GM18951 (cell line): ENCODE results near the gene CYP26A1.

Source experiments
- POLR2A ChIP-seq: IDR thresholded peaks from 4 replicates; pipeline ENCODE4 v1.6.1; 2011; ENCODE audit warnings: mild to moderate bottlenecking; ENCODE audit not compliant: insufficient read length, insufficient read depth; ENCODE audit errors: extremely low read depth
- in situ Hi-C: fragments of 300-500 bp; cut with MboI; formaldehyde crosslinking; loops from one replicate; pipeline ENCODE4 v1.12.0; 2022; ENCODE audit warnings: low sequenced_read_pairs, mixed read lengths, inconsistent platforms; ENCODE audit not compliant: unreplicated experiment

CYP26A1 gene

GRCh38 chr10:93059975-93060886 is 13.5 kb upstream of the CYP26A1 start, which contains the start of gene CYP26C1:
CYP26C1 (plus strand) TSS chr10:93060798; CDS start chr10:93061264, 466 bp downstream.
- in situ Hi-C loops: no loop called here
- no peak for TF ChIP-seq POLR2A

GRCh38 chr10:93060887-93061593 is 12.7 kb upstream of the CYP26A1 start:
- TF ChIP-seq POLR2A: no peak

GRCh38 chr10:93061594-93062513 is 11.8 kb upstream of the CYP26A1 start:
- TF ChIP-seq POLR2A: no peak
- in situ Hi-C loops: no loop called here

More at GRCh38 chr10:93060887-93061593, 12.7 kb upstream of the CYP26A1 start:
- in situ Hi-C loops: no loop called here

DNA sequence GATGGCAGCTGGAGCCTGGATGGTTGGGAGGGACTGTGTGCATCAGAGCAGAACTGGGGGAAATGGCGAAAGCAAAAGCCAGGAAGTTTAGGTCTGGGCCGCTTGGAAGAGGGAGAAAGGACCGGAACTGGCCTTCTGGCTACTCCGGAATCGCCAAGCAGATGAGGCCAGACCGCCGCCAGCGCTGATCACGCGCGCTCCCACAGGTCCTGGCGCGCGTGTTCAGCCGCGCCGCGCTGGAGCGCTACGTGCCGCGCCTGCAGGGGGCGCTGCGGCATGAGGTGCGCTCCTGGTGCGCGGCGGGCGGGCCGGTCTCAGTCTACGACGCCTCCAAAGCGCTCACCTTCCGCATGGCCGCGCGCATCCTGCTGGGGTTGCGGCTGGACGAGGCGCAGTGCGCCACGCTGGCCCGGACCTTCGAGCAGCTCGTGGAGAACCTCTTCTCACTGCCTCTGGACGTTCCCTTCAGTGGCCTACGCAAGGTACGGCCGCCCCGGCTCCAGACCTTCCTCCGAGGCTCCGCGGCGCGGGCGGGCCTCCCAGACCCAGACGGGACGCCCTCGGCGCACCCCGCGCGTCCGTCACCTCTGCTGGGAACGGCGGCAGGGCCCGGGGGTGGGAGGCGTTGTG is 11.1 kb upstream of the CYP26A1 start:
- TF ChIP-seq POLR2A: no peak
- in situ Hi-C loops: no loop called here

DNA sequence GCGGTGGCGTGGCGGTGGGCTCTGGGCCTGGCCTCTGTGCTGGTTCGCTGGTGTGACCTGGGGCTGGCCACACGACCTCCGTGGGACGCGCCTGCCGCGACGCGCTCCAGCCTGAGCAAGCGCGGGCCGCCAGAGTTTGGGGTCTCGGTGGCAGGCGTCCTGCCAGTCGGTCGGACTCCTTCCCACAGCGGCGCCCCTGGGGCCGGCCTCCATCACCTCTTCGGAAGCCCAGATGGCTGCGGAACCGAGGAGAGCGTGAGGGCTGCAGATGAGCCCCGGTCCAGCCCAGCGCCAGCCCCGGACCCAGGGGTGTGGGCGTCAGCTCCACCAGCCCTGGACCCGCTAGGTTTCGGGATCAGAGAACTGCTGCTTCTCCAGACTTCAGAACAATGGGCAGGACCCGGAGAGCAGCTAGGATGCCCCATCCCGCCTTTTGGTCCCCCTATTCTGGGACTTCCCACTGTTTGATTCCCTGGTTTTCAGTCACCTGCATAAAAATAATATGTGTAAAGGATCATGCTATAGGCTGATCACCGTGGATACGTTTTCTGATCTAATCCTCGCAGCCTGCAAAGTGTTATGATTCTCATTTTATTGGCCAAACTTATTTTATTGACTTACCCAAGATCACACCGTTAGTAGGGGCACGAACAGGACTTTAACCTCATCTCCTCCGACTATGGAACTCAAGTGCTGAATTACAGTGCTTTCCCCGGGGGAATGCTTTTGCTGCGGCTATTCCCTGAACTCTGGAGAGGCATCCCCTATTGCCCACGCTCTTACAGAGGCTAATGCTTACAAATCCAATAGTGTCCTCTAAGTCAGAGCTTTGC is 10.3 kb upstream of the CYP26A1 start:
- in situ Hi-C loops: no loop called here
- TF ChIP-seq POLR2A: no peak

GRCh38 chr10:93063977-93064660 is 9.6 kb upstream of the CYP26A1 start:
- in situ Hi-C loops: no loop called here
- TF ChIP-seq POLR2A: no peak

DNA sequence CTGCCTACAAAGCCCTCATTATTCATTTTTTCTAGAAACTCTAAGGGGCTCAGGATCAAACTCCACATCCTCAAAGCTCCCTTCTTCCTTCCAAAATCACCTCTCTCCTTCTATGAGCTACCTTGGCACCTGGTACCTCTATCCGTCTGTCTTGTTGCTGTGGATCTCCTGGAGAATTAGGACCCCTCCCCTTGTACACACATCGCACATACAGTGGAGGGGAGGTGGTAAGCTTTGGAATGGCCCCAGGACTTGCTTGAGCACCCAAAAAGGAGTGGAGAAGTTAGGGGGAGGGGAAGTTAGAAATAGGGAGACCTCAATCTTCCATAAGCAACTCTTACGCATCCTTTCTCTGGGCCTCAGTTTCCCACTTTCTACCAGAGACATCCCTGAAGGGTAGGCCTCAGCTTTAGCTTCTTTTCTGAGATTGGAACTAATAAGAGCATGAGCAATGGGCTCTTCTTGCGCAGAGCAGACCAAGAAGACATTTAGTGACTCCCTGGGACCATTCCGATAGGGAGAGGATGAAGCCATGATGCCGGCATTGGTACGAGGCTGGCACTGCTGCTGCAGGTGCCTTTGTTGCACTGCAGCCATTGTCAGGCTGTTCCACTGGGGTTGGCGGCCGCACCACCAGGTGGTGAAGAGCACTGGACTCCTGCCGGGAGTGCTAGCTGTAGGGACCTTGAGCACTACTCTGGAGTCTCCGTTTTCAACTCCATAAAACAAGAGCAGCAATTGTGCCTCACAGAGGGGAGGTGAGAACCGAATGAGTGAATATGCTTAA is 8.6 kb upstream of the CYP26A1 start:
- no peak for TF ChIP-seq POLR2A
- in situ Hi-C loops: no loop called here

DNA sequence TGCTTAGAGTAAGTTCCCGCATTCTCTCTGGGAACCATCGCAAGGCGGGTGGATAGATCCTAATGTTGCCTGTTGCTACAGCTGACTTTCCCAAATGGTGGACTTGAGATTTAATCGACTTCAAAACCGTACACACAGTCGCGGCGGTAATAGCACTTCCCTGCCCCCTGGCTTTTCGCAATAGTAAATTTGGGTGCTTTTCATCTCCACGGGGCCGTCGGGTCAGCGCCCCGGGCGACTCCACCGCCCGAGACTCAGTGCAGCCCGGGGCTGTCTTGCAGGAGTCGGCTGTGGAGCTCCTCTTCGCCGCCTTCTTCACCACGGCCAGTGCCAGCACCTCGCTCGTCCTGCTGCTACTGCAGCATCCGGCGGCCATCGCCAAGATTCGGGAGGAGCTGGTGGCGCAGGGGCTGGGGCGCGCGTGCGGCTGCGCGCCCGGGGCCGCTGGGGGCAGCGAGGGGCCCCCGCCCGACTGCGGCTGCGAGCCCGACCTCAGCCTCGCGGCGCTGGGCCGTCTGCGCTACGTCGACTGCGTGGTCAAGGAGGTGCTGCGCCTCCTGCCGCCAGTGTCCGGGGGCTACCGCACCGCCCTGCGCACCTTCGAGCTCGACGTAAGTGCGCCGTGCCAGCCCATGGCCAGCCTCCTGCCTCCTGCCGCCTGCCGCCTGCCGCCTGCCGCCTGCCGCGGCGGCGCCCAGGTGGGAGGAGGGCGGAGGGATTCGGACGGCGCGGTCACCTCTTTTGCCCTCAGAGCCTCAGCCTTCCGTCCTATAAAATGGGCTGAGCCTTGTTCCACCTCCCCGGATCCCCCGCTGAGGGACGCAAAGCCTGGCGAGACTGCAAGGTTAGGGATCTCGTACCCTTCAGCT is 7.8 kb upstream of the CYP26A1 start:
- in situ Hi-C loops: no loop called here

DNA sequence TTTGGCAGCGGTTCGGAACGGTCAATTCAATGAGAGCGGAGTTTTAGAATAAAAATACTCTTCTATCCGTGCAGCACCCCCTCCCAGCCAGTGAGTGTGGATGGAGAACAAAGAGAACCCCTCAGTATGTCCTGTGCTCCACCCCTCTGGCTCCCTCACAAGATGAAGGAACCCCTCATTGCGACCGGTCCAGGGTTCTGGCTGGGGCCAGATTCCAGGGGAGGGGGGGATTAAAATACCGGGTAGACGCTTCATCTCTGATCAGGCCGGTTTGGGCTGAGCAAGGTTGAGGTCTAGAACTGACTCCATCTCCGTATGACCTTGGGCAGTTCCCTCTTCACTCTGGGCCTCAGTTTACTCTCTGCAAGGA is 7.2 kb upstream of the CYP26A1 start:
- TF ChIP-seq POLR2A: no peak
- in situ Hi-C loops: no loop called here

More for the DNA sequence above, 7.8 kb upstream of the CYP26A1 start:
- no peak for TF ChIP-seq POLR2A

DNA sequence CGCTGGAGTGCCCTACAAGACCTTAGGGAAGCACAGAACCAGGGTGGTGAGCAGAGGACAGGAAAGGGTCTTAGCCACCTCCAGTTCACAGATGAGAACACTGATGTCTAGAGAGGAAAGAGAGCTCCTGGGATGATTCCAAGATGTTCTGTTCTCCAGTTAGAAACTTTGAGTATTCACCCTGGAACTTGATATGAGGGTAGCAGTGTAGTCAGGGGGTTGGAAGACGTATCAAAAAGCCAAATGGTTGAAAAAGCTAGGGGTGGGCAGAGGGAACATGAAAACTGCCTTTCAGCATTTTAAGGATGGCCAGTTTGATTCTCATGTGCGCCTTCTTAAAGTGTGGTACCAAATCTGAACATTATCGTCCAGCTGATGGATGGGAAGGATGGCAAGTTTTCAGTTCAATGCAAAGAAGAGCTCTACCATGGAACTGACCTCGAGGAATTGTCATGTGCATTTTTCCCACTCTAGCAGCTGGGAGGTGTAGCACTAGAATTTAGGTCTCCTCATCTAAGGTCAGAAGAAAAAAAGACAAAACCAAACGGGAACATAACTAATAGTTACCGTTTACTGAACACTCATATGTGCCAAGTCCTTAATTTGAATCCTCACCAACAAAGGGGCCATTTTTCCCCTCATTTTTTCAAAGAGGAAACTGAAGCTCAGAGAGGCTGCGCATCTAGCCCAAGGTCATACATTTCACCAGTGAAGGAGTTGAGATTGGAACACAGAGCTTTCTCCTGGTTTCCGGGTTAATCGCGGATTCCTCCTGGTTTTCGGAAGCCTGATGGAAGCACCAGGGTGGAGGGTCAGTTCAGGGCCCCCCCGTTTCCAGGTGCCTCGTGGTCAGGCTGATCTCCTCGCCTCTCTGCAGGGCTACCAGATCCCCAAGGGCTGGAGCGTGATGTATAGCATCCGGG is 6.0 kb upstream of the CYP26A1 start:
- in situ Hi-C loops: no loop called here
- no peak for TF ChIP-seq POLR2A
